PC-9 (cell line): ENCODE data around the gene TCP11L1. TPM values are rescaled to one million over a fixed set of nuclear protein-coding genes. Genes with fewer than 3 reads are reported as not detected.
A peak's percentile ranks its signal among the peaks of the same experiment; 100 is the strongest.

Experiments
- BruUV-seq: library from RNA; stranded (reverse); fragments of 400-500 nt; replicated peaks from 2 replicates; lab custom pipeline; 2021; lab: Mats Ljungman, UMichigan
- CTCF ChIA-PET: fragments of 300-600 bp; sonication (Branson Sonifier 250); formaldehyde crosslinking; loops from one replicate; lab custom pipeline; 2022; ENCODE audit warnings: antibody characterized with exemption; lab: Charles Lee
- POLR2A ChIA-PET: fragments of 300-600 bp; sonication (Branson Sonifier 250); formaldehyde crosslinking; loops from one replicate; lab custom pipeline; 2022; ENCODE audit warnings: antibody characterized with exemption; ENCODE audit not compliant: unreplicated experiment; lab: Charles Lee
- DNase-seq, 2 experiments: peaks; one replicate each; pipeline versions ENCODE4 v3.0.0 to v3.0.0-alpha.2; 2015 to 2022; ENCODE audit warnings: mixed read lengths in 1 of 2
- H2AFZ ChIP-seq: fragments of 200-600 bp; sonication (generic); 2 replicates; pipeline ENCODE4 v1.8.1; 2017; ENCODE audit warnings: antibody characterized with exemption
- H3F3A ChIP-seq: fragments of 200-600 bp; sonication (generic); 2 replicates; pipeline ENCODE4 v1.8.1; 2017; ENCODE audit warnings: antibody characterized with exemption, mild to moderate bottlenecking, low read depth; ENCODE audit not compliant: insufficient read depth
- H3K27ac ChIP-seq: fragments of 200-600 bp; sonication (generic); 2 replicates; pipeline ENCODE4 v1.6.1; 2016; ENCODE audit warnings: mixed run types
- H3K27me3 ChIP-seq: fragments of 200-600 bp; sonication (generic); 2 replicates; pipeline ENCODE4 v1.6.1; 2016; ENCODE audit warnings: low read depth, mixed run types; ENCODE audit not compliant: insufficient read depth
- H3K36me3 ChIP-seq: fragments of 200-600 bp; sonication (generic); 2 replicates; pipeline ENCODE4 v1.6.1; 2016; ENCODE audit warnings: low read depth, mixed run types
- H3K4me1 ChIP-seq: fragments of 200-600 bp; sonication (generic); replicated peaks from 2 replicates; pipeline ENCODE4 v1.6.1; 2016; ENCODE audit warnings: mixed run types; ENCODE audit not compliant: insufficient read depth
- H3K4me2 ChIP-seq: fragments of 200-600 bp; sonication (generic); 2 replicates; pipeline ENCODE4 v1.6.1; 2017; ENCODE audit warnings: mixed run types
- H3K4me3 ChIP-seq: fragments of 200-600 bp; sonication (generic); 2 replicates; pipeline ENCODE4 v1.6.1; 2016; ENCODE audit warnings: mixed run types
- H3K79me2 ChIP-seq: fragments of 200-600 bp; sonication (generic); 2 replicates; pipeline ENCODE4 v1.6.1; 2017; ENCODE audit warnings: low read depth, mixed run types
- H3K9me2 ChIP-seq: fragments of 200-600 bp; sonication (generic); 2 replicates; pipeline ENCODE4 v1.8.1; 2017; ENCODE audit warnings: mild to moderate bottlenecking; ENCODE audit not compliant: insufficient read depth
- H3K9me3 ChIP-seq: fragments of 200-600 bp; sonication (generic); 2 replicates; pipeline ENCODE4 v1.8.1; 2016; ENCODE audit warnings: low read depth; ENCODE audit not compliant: insufficient read depth
- H4K20me1 ChIP-seq: fragments of 200-600 bp; sonication (generic); 2 replicates; pipeline ENCODE4 v1.8.1; 2017; ENCODE audit not compliant: insufficient read depth
- EZH2 ChIP-seq: fragments of 200-600 bp; sonication (generic); IDR thresholded peaks from 2 replicates; pipeline ENCODE4 v1.8.0; 2017; ENCODE audit warnings: antibody characterized with exemption, low read depth
- intact Hi-C: fragments of 100-400 bp; cut with micrococcal nuclease; formaldehyde crosslinking; loops from one replicate; pipeline ENCODE4 v1.10.0; 2022; ENCODE audit not compliant: unreplicated experiment
- total RNA-seq: library from RNA; stranded (reverse); gene quantifications from 2 replicates; pipeline ENCODE4 v1.2.3, GENCODE V29; 2021
- TF ChIP-seq, protein P1 (sequence below): fragments of 200-600 bp; sonication (generic); conservative IDR thresholded peaks from 2 replicates; pipeline ENCODE4 v1.6.1; 2017; ENCODE audit warnings: mixed run types, antibody characterized with exemption, mild to moderate bottlenecking, moderate library complexity

The TCP11L1 gene
- total RNA-seq, 1 experiment from 2014 or later = 8.1 TPM

DNA sequence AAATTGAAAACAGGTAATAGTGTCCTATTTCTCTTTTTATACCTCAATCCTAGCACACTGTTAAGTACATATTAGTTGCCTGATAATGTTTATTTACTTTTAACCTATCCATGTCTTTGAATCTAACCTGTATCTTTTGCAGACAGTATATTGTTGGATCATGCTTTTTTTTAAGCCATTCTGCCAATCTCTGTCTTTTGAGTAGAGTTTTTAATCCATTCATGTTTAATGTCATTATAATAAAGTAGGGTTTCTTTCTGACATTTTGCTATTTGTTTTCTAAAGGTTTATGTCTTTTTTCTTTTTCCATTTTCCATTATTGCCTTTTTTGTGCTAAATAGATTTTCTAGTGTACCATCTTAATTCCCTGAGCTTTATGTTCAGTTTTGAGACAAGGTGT, 47.5 kb upstream of the TCP11L1 start:
- H3K4me3 ChIP-seq = no peak overlapping the region
- H3K4me1 ChIP-seq = no peaks in the 10 kb centered on the region
- POLR2A ChIA-PET = no interaction called here
- DNase-seq = no peak
- no peak overlapping the region for H3K4me2 ChIP-seq
- intact Hi-C loops = no loop called here
- H2AFZ ChIP-seq = no peak overlapping the region
- H3K9me2 ChIP-seq = no peaks in the 10 kb centered on the region
- H3K27me3 ChIP-seq = no peaks in the 10 kb centered on the region
- no peaks in the 10 kb centered on the region for H3F3A ChIP-seq
- CTCF ChIA-PET = no interaction called here
- no peaks in the 10 kb centered on the region for H3K79me2 ChIP-seq
- no peaks in the 10 kb centered on the region; the same call in 1 of the 2 replicates for H3K9me3 ChIP-seq
- H4K20me1 ChIP-seq = no peaks in the 10 kb centered on the region
- TF ChIP-seq EZH2 = no peak
- H3K27ac ChIP-seq = no peak overlapping the region
- no peaks in the 10 kb centered on the region for H3K36me3 ChIP-seq
- no TSS peak for BruUV-seq

DNA sequence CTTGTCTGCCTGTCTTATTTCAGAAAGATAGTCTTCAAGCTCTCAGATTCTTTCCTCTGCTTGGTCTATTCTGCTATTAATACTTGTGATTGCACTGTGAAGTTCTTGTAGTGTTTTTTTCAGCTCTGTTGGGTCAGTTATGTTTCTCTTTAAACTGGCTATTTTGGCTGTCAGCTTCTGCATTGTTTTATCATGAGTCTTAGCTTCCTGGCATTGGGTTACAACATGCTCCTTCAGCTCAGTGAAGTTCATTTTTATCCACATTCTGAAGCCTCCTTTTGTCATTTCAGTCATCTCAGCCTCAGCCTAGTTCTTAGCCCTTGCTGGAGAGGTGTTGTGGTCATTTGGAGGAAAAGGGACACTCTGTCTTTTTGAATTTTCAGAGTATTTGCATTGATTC, 39.2 kb upstream of the TCP11L1 start:
- no peaks in the 10 kb centered on the region for H3K36me3 ChIP-seq
- CTCF ChIA-PET = no interaction called here
- no peaks in the 10 kb centered on the region for H3K9me2 ChIP-seq
- H3K79me2 ChIP-seq = no peaks in the 10 kb centered on the region
- H3K27me3 ChIP-seq = no peaks in the 10 kb centered on the region
- H3K4me2 ChIP-seq = peak overlapping the region; percentile 20
- H2AFZ ChIP-seq = peak overlapping the region; percentile 11; the same call in 1 of the 2 replicates
- BruUV-seq = no TSS peak
- TF ChIP-seq, protein P1, sequence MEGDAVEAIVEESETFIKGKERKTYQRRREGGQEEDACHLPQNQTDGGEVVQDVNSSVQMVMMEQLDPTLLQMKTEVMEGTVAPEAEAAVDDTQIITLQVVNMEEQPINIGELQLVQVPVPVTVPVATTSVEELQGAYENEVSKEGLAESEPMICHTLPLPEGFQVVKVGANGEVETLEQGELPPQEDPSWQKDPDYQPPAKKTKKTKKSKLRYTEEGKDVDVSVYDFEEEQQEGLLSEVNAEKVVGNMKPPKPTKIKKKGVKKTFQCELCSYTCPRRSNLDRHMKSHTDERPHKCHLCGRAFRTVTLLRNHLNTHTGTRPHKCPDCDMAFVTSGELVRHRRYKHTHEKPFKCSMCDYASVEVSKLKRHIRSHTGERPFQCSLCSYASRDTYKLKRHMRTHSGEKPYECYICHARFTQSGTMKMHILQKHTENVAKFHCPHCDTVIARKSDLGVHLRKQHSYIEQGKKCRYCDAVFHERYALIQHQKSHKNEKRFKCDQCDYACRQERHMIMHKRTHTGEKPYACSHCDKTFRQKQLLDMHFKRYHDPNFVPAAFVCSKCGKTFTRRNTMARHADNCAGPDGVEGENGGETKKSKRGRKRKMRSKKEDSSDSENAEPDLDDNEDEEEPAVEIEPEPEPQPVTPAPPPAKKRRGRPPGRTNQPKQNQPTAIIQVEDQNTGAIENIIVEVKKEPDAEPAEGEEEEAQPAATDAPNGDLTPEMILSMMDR = no peak
- TF ChIP-seq EZH2 = no peak
- H3F3A ChIP-seq = no peaks in the 10 kb centered on the region
- peaks cover 11% of the 10 kb centered on the region for H3K4me1 ChIP-seq
- POLR2A ChIA-PET = interaction anchor here (0.6 to 0.7 kb wide), 3 partner anchors 33 to 1008 kb away, joined by 3 to 7 read pairs (median 7); no protein-coding TSS in a partner anchor
- DNase-seq = peak; percentile 8 to 67
- no peak overlapping the region for H3K4me3 ChIP-seq
- H4K20me1 ChIP-seq = no peaks in the 10 kb centered on the region
- H3K9me3 ChIP-seq = no peaks in the 10 kb centered on the region
- intact Hi-C loops = no loop called here
- H3K27ac ChIP-seq = no peak overlapping the region

DNA sequence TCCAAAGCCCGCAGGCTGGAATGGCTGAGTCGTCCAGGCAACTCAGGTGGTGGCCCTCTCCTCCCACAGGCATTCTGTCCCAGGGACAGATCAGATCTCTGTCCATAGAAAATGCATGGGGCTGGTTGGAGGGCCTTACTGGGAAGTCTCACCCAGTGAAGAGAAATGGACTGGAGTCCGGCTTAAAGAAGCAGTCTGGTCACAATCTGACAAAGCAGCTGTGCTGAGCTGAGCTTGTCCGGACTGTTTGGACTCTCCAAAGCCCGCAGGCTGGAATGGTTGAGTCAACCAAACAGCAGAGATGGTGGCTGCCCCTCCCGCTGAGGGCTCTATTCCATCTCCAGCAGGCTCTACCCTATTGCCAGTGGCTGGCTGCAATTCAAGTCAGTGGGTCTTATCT, 38.1 kb upstream of the TCP11L1 start:
- no peaks in the 10 kb centered on the region for H3F3A ChIP-seq
- H3K36me3 ChIP-seq = no peaks in the 10 kb centered on the region
- H3K4me2 ChIP-seq = no peak overlapping the region
- no peak for DNase-seq
- H3K27me3 ChIP-seq = no peaks in the 10 kb centered on the region
- H3K79me2 ChIP-seq = no peaks in the 10 kb centered on the region
- BruUV-seq = no TSS peak
- no peak overlapping the region for H2AFZ ChIP-seq
- no peaks in the 10 kb centered on the region for H3K9me3 ChIP-seq
- no peaks in the 10 kb centered on the region for H4K20me1 ChIP-seq
- H3K27ac ChIP-seq = no peak overlapping the region
- H3K4me1 ChIP-seq = peaks cover 11% of the 10 kb centered on the region
- no peaks in the 10 kb centered on the region for H3K9me2 ChIP-seq
- intact Hi-C loops = no loop called here
- H3K4me3 ChIP-seq = no peak overlapping the region
- no peak for TF ChIP-seq EZH2
- TF ChIP-seq, protein P1 = no peak
- CTCF ChIA-PET = no interaction called here
- POLR2A ChIA-PET = no interaction called here
